Trophoblast cell (in vitro differentiated cells and primary cell): ENCODE data around the gene ZCCHC4.
"Not testable (repeated sequence)": the region's sequence is repeated elsewhere in the genome, so short reads cannot be mapped to it uniquely, and the experiment has no call there.

ENCODE experiments used
- DNase-seq, 2 donors: peaks; one replicate each; pipeline ENCODE4 v3.0.0-alpha.2; 2016
- H2AFZ ChIP-seq: 2 replicates; pipeline ENCODE4 v1.6.1; 2013; ENCODE audit warnings: low read length, moderate library complexity, mild to moderate bottlenecking; ENCODE audit not compliant: insufficient read depth, poor library complexity
- H2AK5ac ChIP-seq: 2 replicates; pipeline ENCODE4 v1.6.1; 2013; ENCODE audit warnings: mild to moderate bottlenecking, low read length
- H2BK120ac ChIP-seq: 2 replicates; pipeline ENCODE4 v1.6.1; 2013; ENCODE audit warnings: low read length, mild to moderate bottlenecking, moderate library complexity; ENCODE audit not compliant: insufficient read depth, poor library complexity
- H2BK12ac ChIP-seq: 2 replicates; pipeline ENCODE4 v1.6.1; 2013; ENCODE audit warnings: mild to moderate bottlenecking, low read length, moderate library complexity
- H2BK5ac ChIP-seq: 2 replicates; pipeline ENCODE4 v1.6.1; 2013; ENCODE audit warnings: low read length, low read depth, moderate library complexity, mild to moderate bottlenecking; ENCODE audit not compliant: poor library complexity
- H3K14ac ChIP-seq: 2 replicates; pipeline ENCODE4 v1.6.1; 2013; ENCODE audit warnings: mild to moderate bottlenecking, low read length
- H3K18ac ChIP-seq: 2 replicates; pipeline ENCODE4 v1.6.1; 2013; ENCODE audit warnings: mild to moderate bottlenecking, low read length
- H3K23ac ChIP-seq: 2 replicates; pipeline ENCODE4 v1.6.1; 2013; ENCODE audit warnings: low read length
- H3K27ac ChIP-seq: 2 replicates; pipeline ENCODE4 v1.5.1; 2013; ENCODE audit warnings: low read depth, mild to moderate bottlenecking, inconsistent platforms, low read length, moderate library complexity
- H3K27me3 ChIP-seq: 2 replicates; pipeline ENCODE4 v1.6.1; 2013; ENCODE audit warnings: inconsistent platforms, mild to moderate bottlenecking, low read length, moderate library complexity; ENCODE audit not compliant: insufficient read depth
- H3K36me3 ChIP-seq, 2 experiments: 1 replicate in 1 of 2; 2 replicates in 1 of 2; pipeline ENCODE4 v1.6.1; 2013; ENCODE audit warnings: low read length in 2 of 2, mild to moderate bottlenecking in 2 of 2, moderate library complexity in 1 of 2; ENCODE audit not compliant: insufficient read depth in 2 of 2, control insufficient read depth in 1 of 2
- H3K4ac ChIP-seq: 2 replicates; pipeline ENCODE4 v1.6.1; 2013; ENCODE audit warnings: low read depth, mild to moderate bottlenecking, low read length, moderate library complexity
- H3K4me1 ChIP-seq, 2 experiments: 1 replicate in 1 of 2; 2 replicates in 1 of 2; pipeline ENCODE4 v1.6.1; 2013; ENCODE audit warnings: low read length in 2 of 2, mild to moderate bottlenecking in 2 of 2, moderate library complexity in 1 of 2; ENCODE audit not compliant: insufficient read depth in 2 of 2, control insufficient read depth in 1 of 2
- H3K4me2 ChIP-seq: 2 replicates; pipeline ENCODE4 v1.6.1; 2013; ENCODE audit warnings: inconsistent platforms, mild to moderate bottlenecking, low read length, moderate library complexity
- H3K4me3 ChIP-seq: 2 replicates; pipeline ENCODE4 v1.5.1; 2013; ENCODE audit warnings: mild to moderate bottlenecking, low read depth, low read length, inconsistent platforms
- H3K79me1 ChIP-seq: one replicate; pipeline ENCODE4 v1.6.1; 2013; ENCODE audit warnings: low read length
- H3K79me2 ChIP-seq: 2 replicates; pipeline ENCODE4 v1.6.1; 2013; ENCODE audit warnings: low read length, mild to moderate bottlenecking; ENCODE audit not compliant: control insufficient read depth, insufficient read depth, poor library complexity
- H3K9ac ChIP-seq: 2 replicates; pipeline ENCODE4 v1.6.1; 2013; ENCODE audit warnings: mild to moderate bottlenecking, low read length
- H3K9me3 ChIP-seq: 2 replicates; pipeline ENCODE4 v1.6.1; 2013; ENCODE audit warnings: low read depth, mild to moderate bottlenecking, control low read depth, inconsistent platforms, low read length; ENCODE audit not compliant: insufficient read depth
- H4K12ac ChIP-seq: 2 replicates; pipeline ENCODE4 v1.6.1; 2013; ENCODE audit warnings: low read depth, mild to moderate bottlenecking, low read length, moderate library complexity
- H4K8ac ChIP-seq: 2 replicates; pipeline ENCODE4 v1.6.1; 2013; ENCODE audit warnings: low read depth, mild to moderate bottlenecking, low read length, moderate library complexity
- H4K91ac ChIP-seq: one replicate; pipeline ENCODE4 v1.6.1; 2013; ENCODE audit warnings: low read depth, mild to moderate bottlenecking, low read length, moderate library complexity
- WGBS: extraction: QIAGEN DNeasy Blood & Tissue Kit; methylation state at CpG from one replicate; pipeline ENCODE4 v1.1.7; 2013; ENCODE audit warnings: missing lambda C conversion rate; ENCODE audit not compliant: insufficient read length, insufficient coverage; ENCODE audit errors: extremely low coverage; 5-methylcytosine and 5-hydroxymethylcytosine counted together

Gene ZCCHC4

GRCh38 chr4:25367877-25368276, 55.3 kb downstream of the ZCCHC4 start:
- Histone ChIP-seq H3K27ac (no peak overlapping the region), H2AFZ (no peak overlapping the region), H3K79me2 (no peaks in the 10 kb centered on the region), H3K9me3 (no peaks in the 10 kb centered on the region), H3K4me3 (no peak overlapping the region), H3K18ac (no peak overlapping the region), H3K9ac (no peak overlapping the region), H3K23ac (no peak overlapping the region), H3K27me3 (no peaks in the 10 kb centered on the region), H4K8ac (no peak overlapping the region), H3K14ac (no peak overlapping the region), H3K4me2 (no peak overlapping the region), H3K79me1 (no peaks in the 10 kb centered on the region), H2BK12ac (no peak overlapping the region), H3K36me3 (no peaks in the 10 kb centered on the region), H4K12ac (no peak overlapping the region), H3K4ac (no peak overlapping the region), H3K4me1 (peaks cover 0 to 1% of the 10 kb centered on the region in 2 experiments), H2BK5ac (no peak overlapping the region), H2AK5ac (no peak overlapping the region), H2BK120ac (no peak overlapping the region), H4K91ac (no peak overlapping the region)
- no peak for DNase-seq

GRCh38 chr4:25368315-25368714, 55.7 kb downstream of the ZCCHC4 start:
- Histone ChIP-seq H3K4me2 (no peak overlapping the region), H3K4ac (no peak overlapping the region), H2BK5ac (no peak overlapping the region), H3K27me3 (no peaks in the 10 kb centered on the region), H2AK5ac (no peak overlapping the region), H4K91ac (no peak overlapping the region), H3K36me3 (no peaks in the 10 kb centered on the region), H3K14ac (no peak overlapping the region), H3K79me1 (no peaks in the 10 kb centered on the region), H3K27ac (no peak overlapping the region), H3K79me2 (no peaks in the 10 kb centered on the region), H4K8ac (no peak overlapping the region), H3K4me1 (peaks cover 0 to 1% of the 10 kb centered on the region in 2 experiments), H2BK120ac (no peak overlapping the region), H2AFZ (no peak overlapping the region), H3K9me3 (no peaks in the 10 kb centered on the region), H3K4me3 (no peak overlapping the region), H3K23ac (no peak overlapping the region), H4K12ac (no peak overlapping the region), H2BK12ac (no peak overlapping the region), H3K9ac (no peak overlapping the region), H3K18ac (no peak overlapping the region)
- DNase-seq, result no peak
- no CpG with 5 or more reads among the region's 6 CpGs for WGBS

GRCh38 chr4:25370242-25370641, 57.7 kb downstream of the ZCCHC4 start:
- no peak overlapping the region for H4K12ac ChIP-seq
- H3K4me3 ChIP-seq, result no peak overlapping the region
- no peak overlapping the region for H3K18ac ChIP-seq
- no peak overlapping the region for H4K91ac ChIP-seq
- no peak overlapping the region for H3K23ac ChIP-seq
- H2BK12ac ChIP-seq, result no peak overlapping the region
- no peak overlapping the region for H4K8ac ChIP-seq
- DNase-seq, result no peak
- no peak overlapping the region for H3K4me2 ChIP-seq
- no peaks in the 10 kb centered on the region for H3K9me3 ChIP-seq
- no peak overlapping the region for H2BK120ac ChIP-seq
- no peak overlapping the region for H2AFZ ChIP-seq
- no peak overlapping the region for H3K4ac ChIP-seq
- no peak overlapping the region for H2AK5ac ChIP-seq
- WGBS, result no CpG with 5 or more reads among the region's 2 CpGs
- H3K14ac ChIP-seq, result no peak overlapping the region
- H3K36me3 ChIP-seq, result no peaks in the 10 kb centered on the region
- H3K27ac ChIP-seq, result no peak overlapping the region
- H3K4me1 ChIP-seq, result peaks cover 0 to 1% of the 10 kb centered on the region in 2 experiments
- no peaks in the 10 kb centered on the region for H3K27me3 ChIP-seq
- no peaks in the 10 kb centered on the region for H3K79me2 ChIP-seq
- no peak overlapping the region for H3K9ac ChIP-seq
- H2BK5ac ChIP-seq, result no peak overlapping the region
- no peaks in the 10 kb centered on the region for H3K79me1 ChIP-seq

- not testable (repeated sequence) for H2AK5ac ChIP-seq, H3K27me3 ChIP-seq, H3K4me1 ChIP-seq, H3K23ac ChIP-seq, H2BK5ac ChIP-seq, H2AFZ ChIP-seq, H3K36me3 ChIP-seq, H3K27ac ChIP-seq, H2BK120ac ChIP-seq, H3K4me2 ChIP-seq, H4K8ac ChIP-seq, H3K9ac ChIP-seq, H3K4ac ChIP-seq, H4K91ac ChIP-seq, H4K12ac ChIP-seq, H3K4me3 ChIP-seq, H2BK12ac ChIP-seq, H3K18ac ChIP-seq, H3K14ac ChIP-seq, H3K9me3 ChIP-seq, H3K79me2 ChIP-seq
- peak in 1 of 2 donors; percentile 79 for DNase-seq
- H3K79me1 ChIP-seq, result peaks cover 10% of the 10 kb centered on the region
- WGBS, result no CpG with 5 or more reads among the region's 9 CpGs
These were observed 60.0 kb downstream of the ZCCHC4 start for GRCh38 chr4:25372549-25372948.
